Measurements from ENCODE around the gene PLPP7.

DNA sequence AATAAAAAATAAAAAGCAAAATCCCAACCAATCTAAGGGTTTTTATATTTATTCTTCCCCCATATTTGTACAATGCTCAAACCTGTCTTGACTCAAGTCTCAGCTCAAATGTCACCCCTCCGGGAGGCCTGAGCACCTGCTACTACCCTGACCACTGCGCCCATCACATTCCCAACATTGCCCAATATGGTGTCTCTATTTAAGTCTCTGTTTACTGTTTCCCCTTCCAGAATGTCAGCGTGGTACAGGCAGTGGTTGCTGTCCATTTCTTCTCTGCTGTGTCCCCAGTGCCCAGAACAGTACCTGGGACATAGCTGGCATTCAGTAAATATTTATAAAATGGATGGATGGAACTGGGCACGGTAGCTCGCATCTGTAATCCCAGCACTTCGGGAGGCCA, 57.0 kb downstream of the PLPP7 start:
- TF ChIP-seq EZH2 (IDR thresholded peaks at IDR 0.05; ENCODE audit: low read length) = no peak
- no peak for TF ChIP-seq CTCF (optimal IDR thresholded peaks at IDR 0.05 in 1 of 3, IDR thresholded peaks at IDR 0.05 in 1 of 3, conservative IDR thresholded peaks at IDR 0.05 in 1 of 3; ENCODE audit: extremely low read depth in 1 of 3, insufficient read depth in 2 of 3, low read length in 3 of 3)

Measured in keratinocyte (primary cell).